ENCODE data around the gene H19. TPM values are rescaled to one million over a fixed set of nuclear protein-coding genes. Genes with fewer than 3 reads are reported as not detected.

The H19 gene
- total and polyA plus RNA-seq, 4 donors = 49.1 to 1,932 (median 181) TPM

GRCh38 chr11:2002807-2003206 is 5.2 kb upstream of the H19 start:
- no peak for DNase-seq
- no peak overlapping the region for H3K4me3 ChIP-seq
- no CpG with 5 or more reads among the region's 19 CpGs for WGBS, 2 donors
- no peaks in the 10 kb centered on the region for H3K36me3 ChIP-seq (ENCODE audit: control insufficient read depth in 4 of 4, insufficient read depth in 4 of 4, low read length in 4 of 4)
- no peak for ATAC-seq (ENCODE audit: insufficient read depth, low FRiP score)
- H3K27me3 ChIP-seq (ENCODE audit: control insufficient read depth in 3 of 3, insufficient read depth in 3 of 3, low read length in 2 of 3) = no peaks in the 10 kb centered on the region
- H3K4me1 ChIP-seq (ENCODE audit: control insufficient read depth in 5 of 5, insufficient read depth in 5 of 5, low read length in 5 of 5) = no peaks in the 10 kb centered on the region
- no peaks in the 10 kb centered on the region for H3K9me3 ChIP-seq (ENCODE audit: control insufficient read depth in 4 of 4, insufficient read depth in 3 of 4, low read length in 3 of 4)
- no peak overlapping the region for H3K9ac ChIP-seq (ENCODE audit: insufficient read depth in 1 of 2, low read length in 2 of 2)
- TF ChIP-seq CTCF (IDR thresholded peaks at IDR 0.05; ENCODE audit: control extremely low read depth, extremely low read depth) = no peak
- H3K27ac ChIP-seq (ENCODE audit: low read depth in 1 of 2, low read length in 1 of 2) = no peak overlapping the region

GRCh38 chr11:2002042-2002776 is 4.6 kb upstream of the H19 start:
- H3K4me3 ChIP-seq = no peak overlapping the region
- H3K27me3 ChIP-seq (ENCODE audit: control insufficient read depth in 3 of 3, insufficient read depth in 3 of 3, low read length in 2 of 3) = no peaks in the 10 kb centered on the region
- H3K9ac ChIP-seq (ENCODE audit: insufficient read depth in 1 of 2, low read length in 2 of 2) = no peak overlapping the region
- no peak for ATAC-seq (ENCODE audit: insufficient read depth, low FRiP score)
- no peak for DNase-seq
- TF ChIP-seq CTCF (IDR thresholded peaks at IDR 0.05; ENCODE audit: control extremely low read depth, extremely low read depth) = no peak
- WGBS, 2 donors = no CpG with 5 or more reads among the region's 42 CpGs
- no peaks in the 10 kb centered on the region for H3K9me3 ChIP-seq (ENCODE audit: control insufficient read depth in 4 of 4, insufficient read depth in 3 of 4, low read length in 3 of 4)
- H3K4me1 ChIP-seq (ENCODE audit: control insufficient read depth in 5 of 5, insufficient read depth in 5 of 5, low read length in 5 of 5) = no peaks in the 10 kb centered on the region
- no peak overlapping the region for H3K27ac ChIP-seq (ENCODE audit: low read depth in 1 of 2, low read length in 1 of 2)
- no peaks in the 10 kb centered on the region for H3K36me3 ChIP-seq (ENCODE audit: control insufficient read depth in 4 of 4, insufficient read depth in 4 of 4, low read length in 4 of 4)

- WGBS, 2 donors = no CpG with 5 or more reads among the region's 15 CpGs
- DNase-seq (no peak), ATAC-seq (ENCODE audit: insufficient read depth, low FRiP score) (no peak)
- H3K4me3 ChIP-seq = no peak overlapping the region
- H3K27me3 ChIP-seq (ENCODE audit: control insufficient read depth in 3 of 3, insufficient read depth in 3 of 3, low read length in 2 of 3) = no peaks in the 10 kb centered on the region
- no peaks in the 10 kb centered on the region for H3K36me3 ChIP-seq (ENCODE audit: control insufficient read depth in 4 of 4, insufficient read depth in 4 of 4, low read length in 4 of 4)
- no peak for TF ChIP-seq CTCF (IDR thresholded peaks at IDR 0.05; ENCODE audit: control extremely low read depth, extremely low read depth)
- H3K27ac ChIP-seq (ENCODE audit: low read depth in 1 of 2, low read length in 1 of 2) = no peak overlapping the region
- H3K9me3 ChIP-seq (ENCODE audit: control insufficient read depth in 4 of 4, insufficient read depth in 3 of 4, low read length in 3 of 4) = no peaks in the 10 kb centered on the region
- H3K9ac ChIP-seq (ENCODE audit: insufficient read depth in 1 of 2, low read length in 2 of 2) = no peak overlapping the region
- no peaks in the 10 kb centered on the region for H3K4me1 ChIP-seq (ENCODE audit: control insufficient read depth in 5 of 5, insufficient read depth in 5 of 5, low read length in 5 of 5)
Measured at GRCh38 chr11:1998861-1999260, 1.2 kb upstream of the H19 start.

GRCh38 chr11:1998290-1998689 is 648 bp upstream of the H19 start:
- TF ChIP-seq CTCF (IDR thresholded peaks at IDR 0.05; ENCODE audit: control extremely low read depth, extremely low read depth) = no peak
- DNase-seq = no peak
- no peaks in the 10 kb centered on the region for H3K27me3 ChIP-seq (ENCODE audit: control insufficient read depth in 3 of 3, insufficient read depth in 3 of 3, low read length in 2 of 3)
- no peak for ATAC-seq (ENCODE audit: insufficient read depth, low FRiP score)
- H3K4me3 ChIP-seq = no peak overlapping the region
- no peak overlapping the region for H3K27ac ChIP-seq (ENCODE audit: low read depth in 1 of 2, low read length in 1 of 2)
- H3K9ac ChIP-seq (ENCODE audit: insufficient read depth in 1 of 2, low read length in 2 of 2) = no peak overlapping the region
- H3K9me3 ChIP-seq (ENCODE audit: control insufficient read depth in 4 of 4, insufficient read depth in 3 of 4, low read length in 3 of 4) = no peaks in the 10 kb centered on the region
- no CpG with 5 or more reads among the region's 28 CpGs for WGBS, 2 donors
- H3K4me1 ChIP-seq (ENCODE audit: control insufficient read depth in 5 of 5, insufficient read depth in 5 of 5, low read length in 5 of 5) = no peaks in the 10 kb centered on the region
- no peaks in the 10 kb centered on the region for H3K36me3 ChIP-seq (ENCODE audit: control insufficient read depth in 4 of 4, insufficient read depth in 4 of 4, low read length in 4 of 4)

All from lung (tissue), 12 donors.